22Rv1 (cell line): Measurements from ENCODE around the gene USP9Y.

ENCODE experiments used
- H3K27ac ChIP-seq: fragments of 450-650 bp; 2 replicates; pipeline ENCODE4 v1.5.1; 2017
- CTCF ChIP-seq: fragments of 450-650 bp; IDR thresholded peaks from 2 replicates; pipeline ENCODE4 v1.5.1; 2017; ENCODE audit warnings: mild to moderate bottlenecking
- ZFX ChIP-seq: fragments of 450-650 bp; IDR thresholded peaks from 2 replicates; pipeline ENCODE4 v1.6.1; 2017; ENCODE audit warnings: antibody characterized with exemption, borderline replicate concordance

The USP9Y gene

DNA sequence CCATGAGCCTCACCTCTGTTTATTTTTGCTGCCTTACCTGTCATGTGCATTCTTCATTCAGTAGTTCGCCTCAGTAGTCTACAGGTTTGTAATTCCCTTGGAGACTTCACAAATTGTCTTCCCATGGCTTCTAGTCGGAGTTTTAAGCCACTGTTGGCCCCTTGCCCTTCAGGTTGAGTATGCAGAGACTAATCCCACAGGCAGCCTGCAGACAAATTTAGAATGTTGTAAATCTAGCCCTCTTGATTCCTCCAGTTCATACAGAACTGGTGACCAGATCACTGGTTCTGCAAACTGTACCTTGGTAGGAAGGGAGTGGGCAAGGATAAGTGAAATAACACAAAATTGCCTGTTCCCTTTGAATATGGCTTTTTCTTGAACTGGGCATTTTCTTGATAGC lies 33.0 kb downstream of the USP9Y start:
- no peak overlapping the region for H3K27ac ChIP-seq
- TF ChIP-seq ZFX: no peak
- TF ChIP-seq CTCF: no peak

DNA sequence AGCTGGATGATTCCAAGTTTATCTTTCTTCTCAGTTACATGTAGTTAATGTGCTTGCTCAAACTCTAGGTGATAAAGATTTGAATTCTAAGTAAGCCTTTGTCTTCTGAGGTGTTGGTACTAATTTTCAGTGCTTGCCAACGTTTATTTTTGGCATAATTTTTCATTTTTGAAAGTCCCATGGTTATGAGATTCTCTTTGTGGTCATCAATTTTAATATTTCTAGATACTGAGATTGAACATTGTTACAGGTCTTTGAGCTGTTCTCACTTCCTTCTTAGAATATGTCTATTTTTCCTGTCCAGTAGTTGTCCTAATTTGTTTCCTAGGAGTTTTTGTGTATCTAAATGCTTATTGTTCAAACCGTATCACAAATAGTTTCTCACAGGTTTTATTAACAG lies 40.4 kb downstream of the USP9Y start:
- TF ChIP-seq CTCF (no peak), ZFX (no peak)

DNA sequence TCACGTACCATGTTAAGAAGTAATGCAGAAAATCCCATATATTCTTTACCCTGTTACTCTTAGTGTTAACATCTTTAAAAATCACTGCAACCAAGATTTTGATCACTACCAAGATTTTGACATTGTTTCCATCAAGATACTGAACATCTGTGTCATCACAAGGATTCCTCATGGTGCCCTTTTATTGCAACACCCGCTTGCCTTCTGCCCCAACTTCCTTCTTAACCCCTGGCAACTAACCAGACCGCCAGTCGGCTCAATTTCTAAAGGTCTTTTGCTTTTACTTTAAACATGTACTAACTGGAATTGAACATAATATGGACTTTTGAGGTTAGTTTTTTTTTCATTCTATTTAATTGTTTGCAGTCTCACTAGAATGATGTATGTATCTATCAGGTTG lies 41.7 kb downstream of the USP9Y start:
- H3K27ac ChIP-seq: no peak overlapping the region
- no peak for TF ChIP-seq ZFX
- no peak for TF ChIP-seq CTCF

More for the DNA sequence above, 40.4 kb downstream of the USP9Y start:
- H3K27ac ChIP-seq: no peak overlapping the region

- H3K27ac ChIP-seq: no peak overlapping the region
- TF ChIP-seq ZFX (no peak), CTCF (no peak)
Measured at GRCh38 chrY:12744091-12744490, 43.1 kb downstream of the USP9Y start.

DNA sequence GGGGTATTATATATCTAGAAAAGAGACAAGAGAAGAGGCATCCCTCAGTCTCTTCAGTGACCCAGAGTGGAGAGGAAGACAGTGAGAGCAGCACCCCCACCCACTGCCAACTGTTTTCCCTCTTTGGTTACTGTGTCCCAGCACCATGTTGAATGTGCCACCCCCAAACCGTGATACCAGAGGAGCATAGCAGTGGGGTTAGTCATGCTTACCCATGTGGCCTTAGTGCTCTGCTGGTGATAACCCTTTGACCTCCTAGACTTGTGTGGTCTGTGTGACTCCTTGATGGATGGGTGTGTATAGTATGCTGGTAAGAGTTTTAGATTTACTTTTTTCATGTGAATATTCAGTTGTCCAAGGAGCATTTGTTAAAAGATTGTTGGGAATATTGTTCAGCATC lies 48.3 kb downstream of the USP9Y start:
- no peak overlapping the region for H3K27ac ChIP-seq

GRCh38 chrY:12752856-12753255 lies 51.8 kb downstream of the USP9Y start:
- TF ChIP-seq CTCF (no peak), ZFX (no peak)
- no peak overlapping the region for H3K27ac ChIP-seq

More for the DNA sequence above, 48.3 kb downstream of the USP9Y start:
- TF ChIP-seq ZFX: no peak
- TF ChIP-seq CTCF: no peak

GRCh38 chrY:12756021-12756420 lies 55.0 kb downstream of the USP9Y start:
- no peak for TF ChIP-seq CTCF
- TF ChIP-seq ZFX: no peak
- no peak overlapping the region for H3K27ac ChIP-seq
